ENCODE measurements around the gene CBX2.

CBX2 gene

DNA sequence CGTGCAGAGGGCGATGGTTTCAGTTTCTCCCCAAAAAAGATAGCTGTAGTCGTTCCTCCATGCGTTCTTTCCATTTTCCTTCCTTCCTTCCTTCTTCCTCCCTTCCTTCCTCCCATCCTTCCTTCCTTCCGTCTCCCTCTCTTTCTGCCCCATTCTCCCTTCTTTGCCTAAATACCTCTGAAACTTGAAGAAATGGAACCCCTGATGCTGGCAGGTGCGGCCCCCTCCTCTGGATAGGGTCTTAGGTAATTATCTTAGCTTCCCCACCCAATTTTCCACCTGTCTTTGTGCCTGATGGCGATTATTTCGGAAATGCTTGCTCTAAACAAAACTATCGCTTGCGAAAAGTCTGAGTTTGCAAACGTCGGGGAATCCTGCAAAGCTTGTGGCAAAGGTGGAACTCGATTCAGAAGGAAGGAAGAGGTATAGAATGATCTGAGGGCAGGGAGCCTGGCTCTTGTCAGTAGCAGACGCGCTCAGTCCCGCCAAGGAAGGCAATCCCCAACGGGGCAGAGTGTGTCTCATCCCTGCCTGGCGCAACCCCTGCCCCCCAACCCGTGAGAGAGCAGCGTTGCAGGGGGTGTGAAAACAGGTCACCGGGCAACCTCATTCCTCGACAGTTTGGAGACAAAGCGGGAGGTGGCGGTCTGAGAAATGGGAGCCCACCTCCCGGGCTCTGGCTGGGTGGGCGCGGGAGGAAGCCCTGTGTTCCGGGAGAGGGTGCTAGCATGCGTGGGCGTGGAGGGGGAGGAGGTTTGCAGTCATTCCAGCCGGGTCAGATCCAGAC, 21.8 kb downstream of the CBX2 start:
- DNase-seq (ENCODE audit: low read depth) = no peak

- no peak for DNase-seq (ENCODE audit: low read depth)
Observed at GRCh38 chr17:79800325-79801155, 22.6 kb downstream of the CBX2 start.

DNA sequence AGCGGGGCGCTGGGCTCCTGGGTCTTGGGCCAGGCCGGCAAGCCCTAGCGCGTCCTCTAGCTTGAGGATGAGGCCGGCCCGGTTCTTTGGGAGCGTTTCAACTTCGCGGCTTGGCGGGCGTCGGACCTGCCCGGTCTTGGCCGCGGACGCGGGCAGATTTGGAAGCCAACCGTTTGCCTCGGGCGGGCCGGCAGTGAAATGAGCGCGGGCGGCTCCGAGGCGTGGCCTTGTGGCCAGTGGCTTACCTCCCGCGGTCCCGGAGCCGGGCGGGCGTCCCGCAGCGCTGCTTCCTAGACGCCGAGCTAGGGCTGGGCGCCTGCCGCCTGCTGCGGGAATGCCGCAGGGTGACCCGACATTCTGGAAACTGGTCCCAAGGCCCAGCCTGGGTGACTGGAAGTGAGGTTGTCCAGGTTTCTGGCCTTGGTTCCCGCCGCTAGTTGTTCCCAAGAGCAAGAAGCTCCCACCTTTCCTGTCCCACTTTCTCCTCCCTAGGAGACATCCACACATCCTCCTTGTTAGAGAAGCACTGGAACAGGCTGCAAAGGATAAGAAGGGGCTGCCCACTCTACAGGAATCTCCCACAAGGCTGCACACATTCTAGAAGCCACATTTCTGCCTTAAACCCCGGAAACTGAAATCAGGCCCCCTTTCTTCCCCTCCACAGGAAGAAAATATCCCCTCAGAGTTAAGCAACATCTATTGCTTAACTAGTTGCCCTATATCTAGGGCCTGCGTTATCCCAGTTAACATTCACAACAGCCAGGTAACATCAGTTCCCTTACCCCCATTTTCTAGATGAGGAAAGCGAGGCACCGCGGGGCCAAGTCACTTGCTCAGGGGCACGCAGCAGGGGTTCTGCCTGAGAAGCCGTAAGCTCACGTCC, 23.4 kb downstream of the CBX2 start:
- DNase-seq (ENCODE audit: low read depth) = no peak

GRCh38 chr17:79802039-79802735, 24.2 kb downstream of the CBX2 start:
- no peak for DNase-seq (ENCODE audit: low read depth)

- DNase-seq (ENCODE audit: low read depth) = no peak
Observed at GRCh38 chr17:79802736-79803420, 24.9 kb downstream of the CBX2 start.

- DNase-seq (ENCODE audit: low read depth) = no peak
Observed at GRCh38 chr17:79803421-79803996, 25.6 kb downstream of the CBX2 start.

DNA sequence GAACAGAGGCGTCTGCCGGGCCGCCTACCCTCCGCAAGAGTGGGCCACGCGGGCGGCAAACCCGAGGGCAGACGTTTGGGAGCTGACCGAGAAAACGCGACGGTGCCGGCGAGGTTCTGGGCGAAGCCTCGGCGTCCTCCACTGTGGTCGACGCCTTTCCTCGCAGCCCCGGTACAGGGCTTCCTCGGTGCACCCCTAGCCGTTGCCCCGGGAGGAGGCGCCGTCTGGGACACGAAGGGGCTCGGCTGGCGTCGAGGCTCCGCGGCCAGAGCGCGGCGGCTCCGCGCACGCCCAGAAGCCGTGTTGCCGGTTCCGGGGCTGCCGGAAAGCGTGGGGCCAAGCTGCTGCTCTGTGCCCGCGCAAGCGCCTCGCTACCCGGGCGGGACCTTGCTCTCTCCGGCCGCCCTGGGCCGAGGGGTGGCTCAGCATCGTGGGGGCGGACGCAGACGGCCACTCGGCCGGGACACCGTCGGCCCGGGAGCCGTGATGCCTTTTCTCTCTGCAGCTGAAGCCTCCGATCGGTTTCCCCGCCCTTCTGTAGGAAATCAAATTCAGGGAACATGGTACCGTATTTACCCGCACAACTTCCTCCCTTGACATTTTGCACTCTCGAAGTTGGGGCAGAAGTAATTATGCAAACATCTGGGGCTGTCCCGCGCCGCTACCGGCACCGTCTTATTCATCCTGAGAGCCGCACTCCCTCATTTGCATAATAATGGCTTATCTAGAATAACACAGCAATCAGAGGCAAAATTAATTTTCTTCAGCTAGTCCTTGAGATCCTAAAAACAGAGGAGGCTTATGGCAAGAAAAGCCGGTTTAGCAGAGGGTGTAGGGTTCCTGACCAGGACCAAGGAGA, 26.3 kb downstream of the CBX2 start:
- peak; percentile 47 for DNase-seq (ENCODE audit: low read depth)

DNA sequence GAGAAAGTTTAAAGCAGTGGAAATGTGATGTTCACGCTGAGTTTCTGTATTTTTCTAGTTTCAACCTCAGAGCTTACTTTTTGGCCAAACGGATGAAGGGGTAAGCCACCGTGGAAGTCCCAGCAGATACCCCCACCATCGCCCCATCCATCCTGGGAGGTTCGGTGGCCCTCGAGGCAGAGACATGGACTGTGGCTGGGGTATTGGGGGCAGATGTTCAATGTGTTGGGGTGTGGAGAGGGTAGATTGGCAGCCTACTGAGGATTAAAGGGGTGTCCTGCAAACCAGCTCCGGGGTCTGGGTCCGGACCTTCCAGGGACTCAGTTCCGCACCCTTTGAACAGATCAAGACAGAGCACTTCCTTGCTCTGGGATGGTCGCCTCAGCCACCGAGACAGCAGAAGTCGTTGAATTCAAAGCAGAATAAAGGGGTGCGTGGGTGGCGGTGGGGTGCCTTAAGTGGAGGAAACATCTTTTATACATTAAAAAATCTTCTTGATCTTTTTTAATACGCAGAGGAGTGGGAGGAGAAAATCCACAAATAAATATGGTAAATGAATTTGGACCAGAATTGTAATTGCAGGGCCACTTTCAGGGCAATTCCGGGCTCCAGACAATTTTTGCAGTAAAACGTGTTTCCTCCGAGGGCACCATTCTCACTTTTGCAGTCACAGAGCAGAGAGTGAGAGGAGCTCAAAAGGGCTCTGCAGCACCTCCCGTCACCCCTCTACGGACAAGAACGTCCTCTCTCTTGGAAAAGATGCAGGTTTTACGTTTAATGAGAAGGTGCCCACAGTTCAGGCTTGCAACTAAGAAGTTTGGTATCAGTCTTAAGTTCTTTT, 27.1 kb downstream of the CBX2 start:
- DNase-seq (ENCODE audit: low read depth) = no peak

GRCh38 chr17:79806446-79806760, 28.5 kb downstream of the CBX2 start:
- no peak for DNase-seq (ENCODE audit: low read depth)

DNA sequence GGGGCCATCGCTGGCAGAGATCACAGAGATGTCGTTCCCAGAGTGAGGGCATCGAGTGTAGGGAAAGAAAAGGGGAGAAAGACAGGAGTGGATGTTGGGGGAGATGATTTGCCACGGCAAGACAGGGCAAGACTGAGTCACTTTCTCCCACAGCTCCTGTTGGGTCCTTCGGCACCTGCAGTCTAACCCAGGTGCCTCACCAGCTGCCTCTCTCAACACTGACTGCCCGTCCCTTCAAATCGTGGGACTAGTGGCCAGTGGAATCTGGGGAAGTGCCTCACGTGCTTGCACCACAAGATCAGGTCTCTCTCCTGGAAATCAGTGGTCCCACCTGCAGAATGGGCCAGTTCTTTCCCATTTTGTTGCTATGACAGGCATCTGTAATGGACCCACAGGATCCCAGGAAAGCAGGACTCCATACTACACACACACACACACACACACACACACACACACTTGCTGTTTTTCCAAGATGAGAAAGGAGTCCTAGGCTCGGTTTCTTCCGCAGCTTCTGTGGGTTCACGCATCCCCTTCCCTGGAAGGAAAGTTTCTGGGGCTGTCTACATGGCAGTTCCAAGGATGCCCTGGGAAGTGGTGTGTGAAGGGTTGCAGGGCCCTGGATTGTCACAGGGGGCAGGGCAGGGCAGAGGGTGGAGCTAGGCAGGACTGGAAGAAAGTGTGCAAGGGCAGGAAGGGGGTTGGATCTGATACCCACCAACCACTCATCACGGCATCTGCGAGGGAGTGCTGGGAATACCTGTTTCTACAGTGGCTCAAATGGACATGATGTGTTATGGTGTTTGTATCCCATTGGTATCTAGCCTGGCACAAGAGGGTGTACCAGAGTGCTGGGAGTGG, 29.1 kb downstream of the CBX2 start:
- DNase-seq (ENCODE audit: low read depth) = no peak

- no peak for DNase-seq (ENCODE audit: low read depth)
Observed at GRCh38 chr17:79808763-79809529, 31.0 kb downstream of the CBX2 start.

- no peak for DNase-seq (ENCODE audit: low read depth)
Observed at GRCh38 chr17:79809530-79810129, 31.7 kb downstream of the CBX2 start.

- DNase-seq (ENCODE audit: low read depth) = peak; percentile 74
Observed at GRCh38 chr17:79810130-79811010, 32.4 kb downstream of the CBX2 start.

DNA sequence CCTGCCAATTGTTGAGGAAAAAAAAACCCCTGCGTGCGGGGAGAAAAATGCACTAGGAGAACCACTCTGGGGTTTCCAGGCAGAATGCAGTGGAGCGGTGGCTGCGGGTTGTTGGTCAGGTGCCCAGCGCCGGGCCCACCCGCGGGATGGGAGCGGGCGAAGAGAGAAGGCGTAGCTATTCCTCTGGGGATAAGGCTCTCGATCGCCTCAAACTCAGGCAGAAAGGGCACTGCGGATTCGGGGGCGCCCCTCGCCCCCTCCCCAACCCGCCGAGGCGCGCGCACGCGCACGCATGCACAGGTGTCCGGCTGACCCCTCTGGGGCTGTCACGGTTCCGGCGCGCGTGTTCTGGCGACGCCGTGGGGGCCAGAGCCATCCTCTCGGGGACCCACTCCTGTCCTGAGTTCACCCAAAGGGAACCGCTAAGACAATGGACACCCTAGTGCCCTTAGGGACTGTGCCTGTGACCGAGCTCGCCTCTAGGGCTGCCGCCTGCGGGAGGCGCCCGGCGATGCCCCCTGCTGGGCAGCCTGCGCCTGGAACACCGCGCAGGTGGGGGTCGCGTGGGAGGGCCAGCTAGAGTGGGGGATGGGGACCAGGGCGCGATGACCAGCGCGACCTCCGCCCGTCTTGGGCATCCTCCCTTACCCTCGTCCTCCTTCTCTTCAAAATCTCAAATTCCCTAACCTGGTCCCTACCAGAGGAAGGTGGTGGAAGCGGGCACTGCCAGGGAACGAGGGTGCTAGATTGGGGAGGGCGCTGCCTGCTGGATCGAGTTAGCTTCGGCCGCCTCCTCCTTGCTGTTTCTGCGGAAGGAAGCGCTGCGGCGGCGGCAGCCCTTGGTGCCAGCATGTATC, 33.3 kb downstream of the CBX2 start:
- no peak for DNase-seq (ENCODE audit: low read depth)

GRCh38 chr17:79811868-79812352, 34.0 kb downstream of the CBX2 start:
- no peak for DNase-seq (ENCODE audit: low read depth)
